ENCODE data around the gene SPATS2L. TPM values are rescaled to one million over a fixed set of nuclear protein-coding genes. Genes with fewer than 3 reads are reported as not detected.

Gene SPATS2L
- total and polyA plus RNA-seq, 12 donors, result 23.4 to 104 (median 71.8) TPM

- DNase-seq, result no peak
- Histone ChIP-seq H3K36me3 (peaks cover 0 to 12% (median 0%) of the 10 kb centered on the region in 9 donors), H3K4me1 (peaks cover 0 to 28% (median 3%) of the 10 kb centered on the region in 9 donors), H3K9me3 (no peaks in the 10 kb centered on the region), H3K27me3 (no peaks in the 10 kb centered on the region), H3K27ac (no peak overlapping the region), H3K4me3 (no peak overlapping the region)
- TF ChIP-seq, protein P1, sequence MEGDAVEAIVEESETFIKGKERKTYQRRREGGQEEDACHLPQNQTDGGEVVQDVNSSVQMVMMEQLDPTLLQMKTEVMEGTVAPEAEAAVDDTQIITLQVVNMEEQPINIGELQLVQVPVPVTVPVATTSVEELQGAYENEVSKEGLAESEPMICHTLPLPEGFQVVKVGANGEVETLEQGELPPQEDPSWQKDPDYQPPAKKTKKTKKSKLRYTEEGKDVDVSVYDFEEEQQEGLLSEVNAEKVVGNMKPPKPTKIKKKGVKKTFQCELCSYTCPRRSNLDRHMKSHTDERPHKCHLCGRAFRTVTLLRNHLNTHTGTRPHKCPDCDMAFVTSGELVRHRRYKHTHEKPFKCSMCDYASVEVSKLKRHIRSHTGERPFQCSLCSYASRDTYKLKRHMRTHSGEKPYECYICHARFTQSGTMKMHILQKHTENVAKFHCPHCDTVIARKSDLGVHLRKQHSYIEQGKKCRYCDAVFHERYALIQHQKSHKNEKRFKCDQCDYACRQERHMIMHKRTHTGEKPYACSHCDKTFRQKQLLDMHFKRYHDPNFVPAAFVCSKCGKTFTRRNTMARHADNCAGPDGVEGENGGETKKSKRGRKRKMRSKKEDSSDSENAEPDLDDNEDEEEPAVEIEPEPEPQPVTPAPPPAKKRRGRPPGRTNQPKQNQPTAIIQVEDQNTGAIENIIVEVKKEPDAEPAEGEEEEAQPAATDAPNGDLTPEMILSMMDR (IDR thresholded peaks at IDR 0.05), result no peak
- WGBS, 2 donors, result 95 to 96% methylated on average over 1 of the region's 1 CpG
- ATAC-seq, result no peak
- intact Hi-C loops (cut with DNase I), result loop anchor here in 1 of 10 donors (10.0 kb wide), 1 partner anchor 95 kb away; the partner anchor contains the start of gene SPATS2L
These were observed 93.1 kb downstream of the SPATS2L start for GRCh38 chr2:200399636-200400035.

DNA sequence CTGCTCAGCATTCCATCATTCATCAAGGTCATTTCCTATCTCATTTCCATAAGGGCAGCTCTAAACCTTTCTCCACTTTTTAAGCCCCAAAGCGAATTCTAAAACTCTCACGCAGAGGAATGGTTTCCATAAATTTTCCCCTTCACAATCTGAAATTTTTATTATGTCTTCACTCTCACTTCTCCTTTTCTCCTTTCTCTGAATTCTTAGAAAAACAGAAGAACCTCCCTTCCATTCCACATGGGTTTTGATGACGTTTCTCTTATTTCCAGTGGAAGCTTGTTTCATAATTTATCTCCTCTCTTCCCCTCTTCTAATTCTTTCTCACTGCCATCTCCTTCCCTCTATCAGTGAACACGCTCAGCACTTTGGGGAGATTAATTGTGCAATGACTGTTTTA, 97.3 kb downstream of the SPATS2L start:
- DNase-seq (no peak), ATAC-seq (no peak)
- H3K9me3 ChIP-seq, result no peaks in the 10 kb centered on the region
- no peak overlapping the region for H3K4me3 ChIP-seq
- no peaks in the 10 kb centered on the region for H3K27me3 ChIP-seq
- intact Hi-C loops (cut with DNase I), result loop anchor here in 1 of 10 donors (10.0 kb wide), 1 partner anchor 99 kb away; the partner anchor contains the start of gene SPATS2L
- TF ChIP-seq, protein P1 (IDR thresholded peaks at IDR 0.05), result no peak
- 82 to 88% methylated on average over 4 of the region's 4 CpGs for WGBS, 2 donors
- H3K36me3 ChIP-seq, result peaks cover 0 to 9% (median 0%) of the 10 kb centered on the region in 9 donors
- peak overlapping the region in 1 of 10 donors; percentile 70 for H3K27ac ChIP-seq
- H3K4me1 ChIP-seq, result peaks cover 0 to 57% (median 30%) of the 10 kb centered on the region in 9 donors

DNA sequence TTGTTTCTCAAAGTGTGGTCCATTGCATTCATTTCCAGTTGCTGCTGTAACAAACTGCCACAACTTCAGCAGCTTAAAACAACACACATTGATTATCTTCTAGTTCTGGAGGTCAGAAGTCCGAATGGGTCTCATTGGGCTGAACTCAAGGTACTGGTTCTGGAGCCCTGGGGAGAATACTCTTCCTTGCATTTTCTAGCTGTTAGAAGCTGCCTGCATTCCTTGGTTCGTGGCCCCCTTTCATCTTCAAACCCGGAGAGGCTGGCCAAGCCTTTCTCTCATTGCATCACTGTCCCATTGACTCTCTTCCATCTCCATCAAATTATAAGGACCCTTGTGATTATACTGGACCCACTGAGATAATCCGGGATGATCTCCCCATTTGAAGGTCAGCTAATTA, 98.1 kb downstream of the SPATS2L start:
- Histone ChIP-seq H3K9me3 (no peaks in the 10 kb centered on the region), H3K4me1 (peaks cover 0 to 56% (median 30%) of the 10 kb centered on the region in 9 donors), H3K27ac (peak overlapping the region in 1 of 10 donors; percentile 70), H3K4me3 (no peak overlapping the region), H3K27me3 (no peaks in the 10 kb centered on the region), H3K36me3 (peaks cover 0 to 6% (median 0%) of the 10 kb centered on the region in 9 donors)
- ATAC-seq, result no peak
- TF ChIP-seq, protein P1 (IDR thresholded peaks at IDR 0.05), result no peak
- 93 to 94% methylated on average over 4 of the region's 4 CpGs for WGBS, 2 donors
- DNase-seq, result no peak
- intact Hi-C loops (cut with DNase I), result loop anchor here in 1 of 10 donors (10.0 kb wide), 1 partner anchor 100 kb away; the partner anchor contains the start of gene SPATS2L

- Histone ChIP-seq H3K4me3 (no peak overlapping the region), H3K9me3 (no peaks in the 10 kb centered on the region), H3K27me3 (no peaks in the 10 kb centered on the region), H3K36me3 (peaks cover 0 to 6% (median 0%) of the 10 kb centered on the region in 9 donors), H3K4me1 (peaks cover 0 to 56% (median 30%) of the 10 kb centered on the region in 9 donors), H3K27ac (peak overlapping the region in 6 of 10 donors; percentile 7 to 73 (median 50))
- peak in 7 of 8 donors; percentile 26 to 91 (median 63) for ATAC-seq
- 7 to 20% methylated on average over 1 of the region's 1 CpG for WGBS, 2 donors
- TF ChIP-seq, protein P1 (IDR thresholded peaks at IDR 0.05), result no peak
- DNase-seq, result no peak
- intact Hi-C loops (cut with DNase I), result loop anchor here in 1 of 10 donors (10.0 kb wide), 1 partner anchor 101 kb away; the partner anchor contains the start of gene SPATS2L
These were observed 99.3 kb downstream of the SPATS2L start for GRCh38 chr2:200405599-200406298.
